DND-41 (cell line): ENCODE results near the gene ZNF841.
"Not testable (repeated sequence)": the region's sequence is repeated elsewhere in the genome, so short reads cannot be mapped to it uniquely, and the experiment has no call there.

ENCODE experiments used
- ATAC-seq: fragments of 200-7000 bp; cut with Tn5 transposase; 3 replicates; pipeline ENCODE4 v1.9.1; 2021; ENCODE audit warnings: low read depth; ENCODE audit not compliant: insufficient read depth
- DNase-seq: peaks from one replicate; pipeline ENCODE4 v3.0.0-alpha.2; 2020
- H2AFZ ChIP-seq: 2 replicates; pipeline ENCODE4 v1.6.0; 2012; ENCODE audit warnings: low read depth, low read length
- H3K27ac ChIP-seq: 2 replicates; pipeline ENCODE4 v1.5.1; 2012; ENCODE audit warnings: low read length, inconsistent platforms
- H3K27me3 ChIP-seq: fragments of 200-600 bp; sonication (generic); 2 replicates; pipeline ENCODE4 v1.6.0; 2012; ENCODE audit warnings: low read length, mild to moderate bottlenecking, inconsistent platforms; ENCODE audit not compliant: insufficient read depth, poor library complexity
- H3K36me3 ChIP-seq: 2 replicates; pipeline ENCODE4 v1.5.1; 2012; ENCODE audit warnings: low read length, inconsistent platforms; ENCODE audit not compliant: insufficient read depth
- H3K4me1 ChIP-seq: 2 replicates; pipeline ENCODE4 v1.5.1; 2012; ENCODE audit warnings: mild to moderate bottlenecking, low read length; ENCODE audit not compliant: insufficient read depth
- H3K4me2 ChIP-seq: 2 replicates; pipeline ENCODE4 v1.6.0; 2012; ENCODE audit warnings: mild to moderate bottlenecking, moderate library complexity, low read length, inconsistent platforms; ENCODE audit not compliant: insufficient read depth
- H3K4me3 ChIP-seq, 2 experiments: fragments of 200-600 bp in 1 of 2; shearing (Covaris generic) in 1 of 2; 2 replicates each; pipeline ENCODE4 v1.5.1; 2012 to 2016; ENCODE audit warnings: inconsistent platforms in 2 of 2, low read length in 2 of 2, mild to moderate bottlenecking in 2 of 2, low read depth in 1 of 2, moderate library complexity in 1 of 2
- H3K79me2 ChIP-seq: 2 replicates; pipeline ENCODE4 v1.6.0; 2012; ENCODE audit warnings: low read length, inconsistent platforms; ENCODE audit not compliant: insufficient read depth
- H3K9ac ChIP-seq: 2 replicates; pipeline ENCODE4 v1.6.0; 2012; ENCODE audit warnings: low read depth, mild to moderate bottlenecking, inconsistent platforms, low read length, moderate library complexity
- H3K9me3 ChIP-seq: 2 replicates; pipeline ENCODE4 v1.5.1; 2012; ENCODE audit warnings: low read length, moderate library complexity, mild to moderate bottlenecking, inconsistent platforms; ENCODE audit not compliant: insufficient read depth, severe bottlenecking
- H4K20me1 ChIP-seq: 2 replicates; pipeline ENCODE4 v1.6.0; 2012; ENCODE audit warnings: low read length; ENCODE audit not compliant: insufficient read depth
- EZH2 ChIP-seq: IDR thresholded peaks from 3 replicates; pipeline ENCODE4 v1.6.1; 2012; ENCODE audit warnings: borderline replicate concordance, low read depth, mild to moderate bottlenecking, moderate library complexity, low read length, inconsistent platforms; ENCODE audit not compliant: severe bottlenecking
- TF ChIP-seq, protein P1 (sequence below): IDR thresholded peaks from 2 replicates; pipeline ENCODE4 v1.5.1; 2012; ENCODE audit warnings: borderline replicate concordance, low read length, moderate library complexity, mild to moderate bottlenecking; ENCODE audit not compliant: poor library complexity, severe bottlenecking; ENCODE audit errors: extremely low read depth

Gene ZNF841

DNA sequence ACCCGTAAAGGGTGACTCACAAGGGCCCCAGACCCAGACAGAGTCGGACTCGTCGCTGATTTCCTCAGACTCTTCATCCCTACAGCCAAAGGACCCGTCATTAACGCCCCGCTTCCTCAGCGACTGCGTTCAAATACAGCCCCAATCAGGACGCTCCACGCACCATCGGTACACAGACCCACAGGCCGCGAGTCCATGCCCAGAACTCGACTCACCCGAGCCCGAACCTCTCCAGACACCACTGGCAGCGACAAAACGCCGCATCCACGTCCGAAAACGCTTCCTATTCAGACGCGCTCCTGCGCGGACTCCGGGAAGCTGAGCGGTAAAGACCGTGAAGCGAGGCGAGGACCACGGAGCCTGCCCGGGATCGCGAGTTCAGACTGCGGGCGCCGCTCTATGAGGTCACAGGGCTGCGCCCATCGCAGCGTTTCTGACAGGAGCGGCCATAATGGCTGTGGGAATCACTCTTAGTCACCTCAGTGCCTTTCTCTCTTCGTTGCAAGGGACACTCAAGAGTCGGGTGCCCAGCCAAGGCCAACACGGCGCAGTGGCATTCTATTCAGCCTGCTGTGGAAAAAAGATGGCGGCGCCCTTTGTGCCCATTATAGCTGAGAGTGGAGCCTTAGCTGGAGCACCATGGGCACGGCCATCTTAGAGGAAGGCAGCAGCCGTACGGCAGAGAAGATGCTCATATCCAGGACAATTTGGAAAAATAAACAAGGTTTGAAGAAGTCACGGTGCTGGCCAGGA lies 67.4 kb downstream of the ZNF841 start, which contains the start of gene ZNF614:
ZNF614 (minus strand) TSS at position 353 of the 753 bp plus-strand sequence. CDS start 2,634 bp downstream, outside the sequence.
- H4K20me1 ChIP-seq: no peaks in the 10 kb centered on the region
- ATAC-seq (peak; percentile 89), DNase-seq (peak; percentile 90)
- peaks cover 51% of the 10 kb centered on the region for H3K9me3 ChIP-seq
- H3K4me3 ChIP-seq: peak within 1 kb of the TSS; percentile 68 to 87
- H3K79me2 ChIP-seq: peaks cover 60% of the 10 kb centered on the region
- H3K4me1 ChIP-seq: peaks cover 28% of the 10 kb centered on the region
- peak within 1 kb of the TSS; percentile 89 for H3K27ac ChIP-seq
- H3K9ac ChIP-seq: peak within 1 kb of the TSS; percentile 84
- TF ChIP-seq, protein P1, sequence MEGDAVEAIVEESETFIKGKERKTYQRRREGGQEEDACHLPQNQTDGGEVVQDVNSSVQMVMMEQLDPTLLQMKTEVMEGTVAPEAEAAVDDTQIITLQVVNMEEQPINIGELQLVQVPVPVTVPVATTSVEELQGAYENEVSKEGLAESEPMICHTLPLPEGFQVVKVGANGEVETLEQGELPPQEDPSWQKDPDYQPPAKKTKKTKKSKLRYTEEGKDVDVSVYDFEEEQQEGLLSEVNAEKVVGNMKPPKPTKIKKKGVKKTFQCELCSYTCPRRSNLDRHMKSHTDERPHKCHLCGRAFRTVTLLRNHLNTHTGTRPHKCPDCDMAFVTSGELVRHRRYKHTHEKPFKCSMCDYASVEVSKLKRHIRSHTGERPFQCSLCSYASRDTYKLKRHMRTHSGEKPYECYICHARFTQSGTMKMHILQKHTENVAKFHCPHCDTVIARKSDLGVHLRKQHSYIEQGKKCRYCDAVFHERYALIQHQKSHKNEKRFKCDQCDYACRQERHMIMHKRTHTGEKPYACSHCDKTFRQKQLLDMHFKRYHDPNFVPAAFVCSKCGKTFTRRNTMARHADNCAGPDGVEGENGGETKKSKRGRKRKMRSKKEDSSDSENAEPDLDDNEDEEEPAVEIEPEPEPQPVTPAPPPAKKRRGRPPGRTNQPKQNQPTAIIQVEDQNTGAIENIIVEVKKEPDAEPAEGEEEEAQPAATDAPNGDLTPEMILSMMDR: no peak
- TF ChIP-seq EZH2: no peak
- H2AFZ ChIP-seq: peak within 1 kb of the TSS; percentile 96
- no peaks in the 10 kb centered on the region for H3K27me3 ChIP-seq
- peaks cover 66% of the 10 kb centered on the region for H3K36me3 ChIP-seq
- H3K4me2 ChIP-seq: peak within 1 kb of the TSS; percentile 66

DNA sequence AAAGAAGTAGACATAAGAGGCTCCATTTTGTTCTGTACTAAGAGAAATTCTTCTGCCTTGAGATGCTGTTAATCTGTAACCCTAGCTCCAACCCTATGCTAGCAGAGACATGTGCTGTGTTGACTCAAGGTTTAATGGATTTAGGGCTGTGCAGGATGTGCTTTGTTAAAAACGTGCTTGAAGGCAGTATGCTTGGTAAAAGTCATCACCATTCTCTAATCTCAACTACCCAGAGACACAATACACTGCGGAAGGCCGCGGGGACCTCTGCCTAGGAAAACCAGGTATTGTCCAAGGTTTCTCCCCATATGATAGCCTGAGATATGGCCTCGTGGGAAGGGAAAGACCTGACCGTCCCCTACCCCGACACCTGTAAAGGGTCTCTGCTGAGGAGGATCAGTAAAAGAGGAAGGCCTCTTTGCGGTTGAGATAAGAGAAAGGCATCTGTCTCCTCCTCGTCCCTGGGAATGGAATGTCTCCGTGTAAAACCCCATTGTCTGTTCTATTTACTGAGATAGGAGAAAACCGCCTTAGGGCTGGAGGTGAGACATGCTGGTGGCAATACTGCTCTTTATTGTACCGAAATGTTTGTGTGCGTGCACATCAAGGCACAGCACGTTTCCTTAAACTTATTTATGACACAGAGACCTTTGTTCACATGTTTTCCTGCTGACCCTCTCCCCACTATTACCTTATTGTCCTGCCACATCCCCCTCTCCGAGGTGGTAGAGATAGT lies 69.1 kb downstream of the ZNF841 start:
- DNase-seq, H4K20me1 ChIP-seq, H3K27me3 ChIP-seq, H3K27ac ChIP-seq, H2AFZ ChIP-seq, H3K9ac ChIP-seq, ATAC-seq: not testable (repeated sequence)
- peak overlapping the region; percentile 66 for H3K4me2 ChIP-seq
- H3K4me1 ChIP-seq: peaks cover 28% of the 10 kb centered on the region
- H3K4me3 ChIP-seq: peak overlapping the region in 1 of 2 experiments; percentile 87; a peak in 2 of 4 replicates
- peaks cover 71% of the 10 kb centered on the region for H3K36me3 ChIP-seq
- H3K79me2 ChIP-seq: peaks cover 70% of the 10 kb centered on the region
- H3K9me3 ChIP-seq: peaks cover 47% of the 10 kb centered on the region

DNA sequence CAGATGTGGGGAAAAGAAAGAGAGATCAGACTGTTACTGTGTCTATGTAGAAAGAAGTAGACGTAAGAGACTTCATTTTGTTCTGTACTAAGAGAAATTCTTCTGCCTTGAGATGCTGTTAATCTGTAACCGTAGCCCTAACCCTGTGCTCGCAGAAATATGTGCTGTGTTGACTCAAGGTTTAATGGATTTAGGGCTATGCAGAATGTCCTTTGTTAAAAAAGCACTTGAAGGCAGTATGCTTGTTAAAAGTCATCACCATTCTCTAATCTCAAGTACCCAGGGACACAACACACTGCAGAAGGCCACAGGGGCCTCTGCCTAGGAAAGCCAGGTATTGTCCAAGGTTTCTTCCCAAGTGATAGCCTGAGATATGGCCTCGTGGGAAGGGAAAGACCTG lies 71.1 kb downstream of the ZNF841 start:
- peaks cover 22% of the 10 kb centered on the region for H3K4me1 ChIP-seq
- H4K20me1 ChIP-seq, H3K4me2 ChIP-seq, DNase-seq, H3K27ac ChIP-seq, H3K27me3 ChIP-seq, H3K9ac ChIP-seq, H3K4me3 ChIP-seq, ATAC-seq, H2AFZ ChIP-seq: not testable (repeated sequence)
- H3K36me3 ChIP-seq: peaks cover 76% of the 10 kb centered on the region
- H3K9me3 ChIP-seq: peaks cover 49% of the 10 kb centered on the region
- peaks cover 82% of the 10 kb centered on the region for H3K79me2 ChIP-seq

DNA sequence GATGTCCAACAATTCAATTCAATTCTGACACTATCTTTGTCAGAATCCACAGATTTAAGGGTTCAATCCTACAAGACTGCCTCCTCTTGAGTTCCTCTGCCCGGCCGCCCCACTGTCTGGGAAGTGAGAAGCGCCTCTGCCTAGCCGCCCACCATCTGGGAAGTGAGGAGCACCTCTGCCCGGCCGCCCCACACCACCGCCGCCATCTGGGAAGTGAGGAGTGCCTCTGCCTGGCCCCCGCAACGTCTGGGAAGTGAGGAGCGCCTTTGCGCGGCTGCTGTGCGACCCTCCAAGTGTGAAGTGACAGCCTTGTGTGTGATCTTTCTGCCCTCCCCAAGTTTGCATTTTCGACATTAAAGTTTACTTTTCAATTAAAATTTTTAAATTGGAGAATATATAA lies 73.4 kb downstream of the ZNF841 start:
- Histone ChIP-seq H3K9ac (no peak overlapping the region), H3K4me3 (no peak overlapping the region), H3K36me3 (peaks cover 97% of the 10 kb centered on the region), H3K27me3 (no peaks in the 10 kb centered on the region), H2AFZ (no peak overlapping the region), H3K27ac (no peak overlapping the region), H3K79me2 (peaks cover 62% of the 10 kb centered on the region), H3K9me3 (peaks cover 60% of the 10 kb centered on the region), H4K20me1 (no peaks in the 10 kb centered on the region), H3K4me2 (no peak overlapping the region), H3K4me1 (peaks cover 11% of the 10 kb centered on the region)
- TF ChIP-seq, protein P1: no peak
- no peak for TF ChIP-seq EZH2
- peak; percentile 18 for DNase-seq
- no peak for ATAC-seq
